ENCODE data around the gene CLEC4F. TPM values are rescaled to one million over a fixed set of nuclear protein-coding genes. Genes with fewer than 3 reads are reported as not detected.

Gene CLEC4F
- total and polyA plus RNA-seq, 2 of the 13 experiments (the other 11 are each of a cell fraction or from before 2014, with no cell fraction given): 0.12 to 0.13 TPM

GRCh38 chr2:70789304-70790135 lies 30.9 kb downstream of the CLEC4F start (continued):
- TF ChIP-seq THAP8 (CRISPR knock-in tag; IDR thresholded peaks at IDR 0.05; ENCODE audit: borderline replicate concordance) (no peak), ZNF329 (CRISPR knock-in tag; IDR thresholded peaks at IDR 0.05; ENCODE audit: low read depth) (no peak), RXRA (CRISPR knock-in tag; IDR thresholded peaks at IDR 0.05) (no peak), MTA3 (CRISPR knock-in tag; IDR thresholded peaks at IDR 0.05) (no peak), BHLHE40 (IDR thresholded peaks at IDR 0.05; ENCODE audit: low read length) (peak; percentile 14; the same call in 1 of the 2 replicates), ZBTB42 (CRISPR knock-in tag; IDR thresholded peaks at IDR 0.05) (no peak), PRDM4 (CRISPR knock-in tag; IDR thresholded peaks at IDR 0.05; ENCODE audit: borderline replicate concordance) (no peak), ZNF263 (CRISPR knock-in tag; IDR thresholded peaks at IDR 0.05) (no peak), ZNF367 (CRISPR knock-in tag; IDR thresholded peaks at IDR 0.05; ENCODE audit: borderline replicate concordance) (no peak), MYC (CRISPR knock-in tag; IDR thresholded peaks at IDR 0.05; ENCODE audit: borderline replicate concordance) (no peak), MTERF4 (CRISPR knock-in tag; IDR thresholded peaks at IDR 0.05) (peak; percentile 72; the same call in 1 of the 2 replicates), SNAI1 (CRISPR knock-in tag; IDR thresholded peaks at IDR 0.05; ENCODE audit: borderline replicate concordance) (no peak), ZKSCAN1 (IDR thresholded peaks at IDR 0.05; ENCODE audit: low read length) (no peak), JARID2 (CRISPR knock-in tag; IDR thresholded peaks at IDR 0.05; ENCODE audit: insufficient replicate concordance) (no peak), TEAD3 (CRISPR knock-in tag; optimal IDR thresholded peaks at IDR 0.05; ENCODE audit: borderline replicate concordance) (peak; percentile 64), ELF4 (CRISPR knock-in tag; IDR thresholded peaks at IDR 0.05; ENCODE audit: borderline replicate concordance) (no peak), ZNF382 (CRISPR knock-in tag; IDR thresholded peaks at IDR 0.05; ENCODE audit: borderline replicate concordance) (no peak), ZNF253 (CRISPR knock-in tag; IDR thresholded peaks at IDR 0.05; ENCODE audit: borderline replicate concordance) (no peak), SUZ12 (IDR thresholded peaks at IDR 0.05; ENCODE audit: low read depth, low read length) (no peak), ZNF761 (CRISPR knock-in tag; conservative IDR thresholded peaks at IDR 0.05) (no peak), ZNF644 (CRISPR knock-in tag; IDR thresholded peaks at IDR 0.05; ENCODE audit: low read depth) (no peak), KDM3A (CRISPR knock-in tag; IDR thresholded peaks at IDR 0.05; ENCODE audit: low read depth) (0 out of 2 replicates have a peak, but pooled peaks have one; percentile 52), ZSCAN31 (CRISPR knock-in tag; IDR thresholded peaks at IDR 0.05; ENCODE audit: low read depth) (no peak)
- TF ChIP-seq, protein P1, sequence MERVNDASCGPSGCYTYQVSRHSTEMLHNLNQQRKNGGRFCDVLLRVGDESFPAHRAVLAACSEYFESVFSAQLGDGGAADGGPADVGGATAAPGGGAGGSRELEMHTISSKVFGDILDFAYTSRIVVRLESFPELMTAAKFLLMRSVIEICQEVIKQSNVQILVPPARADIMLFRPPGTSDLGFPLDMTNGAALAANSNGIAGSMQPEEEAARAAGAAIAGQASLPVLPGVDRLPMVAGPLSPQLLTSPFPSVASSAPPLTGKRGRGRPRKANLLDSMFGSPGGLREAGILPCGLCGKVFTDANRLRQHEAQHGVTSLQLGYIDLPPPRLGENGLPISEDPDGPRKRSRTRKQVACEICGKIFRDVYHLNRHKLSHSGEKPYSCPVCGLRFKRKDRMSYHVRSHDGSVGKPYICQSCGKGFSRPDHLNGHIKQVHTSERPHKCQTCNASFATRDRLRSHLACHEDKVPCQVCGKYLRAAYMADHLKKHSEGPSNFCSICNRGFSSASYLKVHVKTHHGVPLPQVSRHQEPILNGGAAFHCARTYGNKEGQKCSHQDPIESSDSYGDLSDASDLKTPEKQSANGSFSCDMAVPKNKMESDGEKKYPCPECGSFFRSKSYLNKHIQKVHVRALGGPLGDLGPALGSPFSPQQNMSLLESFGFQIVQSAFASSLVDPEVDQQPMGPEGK (CRISPR knock-in tag; IDR thresholded peaks at IDR 0.05): no peak
- TF ChIP-seq, protein P2, sequence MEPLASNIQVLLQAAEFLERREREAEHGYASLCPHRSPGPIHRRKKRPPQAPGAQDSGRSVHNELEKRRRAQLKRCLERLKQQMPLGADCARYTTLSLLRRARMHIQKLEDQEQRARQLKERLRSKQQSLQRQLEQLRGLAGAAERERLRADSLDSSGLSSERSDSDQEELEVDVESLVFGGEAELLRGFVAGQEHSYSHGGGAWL (CRISPR knock-in tag; IDR thresholded peaks at IDR 0.05): no peak

Measured in HepG2 (cell line).